Ammon's horn (tissue), 1 donor: ENCODE data around the gene MTM1.

ENCODE experiments used
- DNase-seq: peaks from one replicate; pipeline ENCODE4 v3.0.0-alpha.2; 2016; ENCODE audit warnings: low spot score

Gene MTM1

DNA sequence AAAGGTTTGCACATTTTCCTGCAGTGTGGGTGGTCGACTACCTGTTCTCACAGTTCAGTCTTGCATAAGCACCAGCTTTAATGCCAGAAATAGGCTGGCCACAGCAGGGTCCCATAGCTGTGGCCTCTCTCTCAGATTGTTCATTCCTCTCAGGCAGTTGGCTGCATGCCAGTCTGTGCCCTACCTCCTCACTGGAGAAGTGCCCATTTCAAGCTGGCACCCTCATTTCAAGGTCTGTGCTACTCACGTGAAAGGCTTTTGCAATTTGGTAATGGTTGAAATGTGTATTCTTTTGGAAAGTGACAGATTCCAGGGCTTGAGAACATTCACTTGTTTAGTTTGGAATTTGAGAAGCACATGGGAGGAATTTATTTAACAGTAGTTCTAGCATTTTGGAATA is 95.9 kb downstream of the MTM1 start:
- DNase-seq, result peak; percentile 23

DNA sequence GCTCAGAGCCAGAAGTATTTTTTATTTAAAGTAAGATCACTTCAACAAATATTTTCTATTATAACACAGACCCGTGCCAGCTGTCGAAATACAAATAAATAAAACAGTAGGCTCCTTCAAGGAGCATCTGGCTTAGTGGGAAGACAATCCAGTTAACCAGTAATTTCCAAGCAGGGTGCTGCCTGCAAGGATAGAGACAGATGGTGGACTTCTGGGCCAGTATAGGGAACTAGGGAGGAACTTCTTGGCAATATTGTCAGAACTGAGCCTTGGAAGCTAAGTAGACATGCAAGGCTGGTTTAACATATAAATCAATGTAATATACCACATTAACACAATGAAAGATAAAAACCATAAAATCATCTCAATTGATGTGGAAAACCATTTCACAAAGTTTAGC is 107.8 kb downstream of the MTM1 start:
- no peak for DNase-seq

DNA sequence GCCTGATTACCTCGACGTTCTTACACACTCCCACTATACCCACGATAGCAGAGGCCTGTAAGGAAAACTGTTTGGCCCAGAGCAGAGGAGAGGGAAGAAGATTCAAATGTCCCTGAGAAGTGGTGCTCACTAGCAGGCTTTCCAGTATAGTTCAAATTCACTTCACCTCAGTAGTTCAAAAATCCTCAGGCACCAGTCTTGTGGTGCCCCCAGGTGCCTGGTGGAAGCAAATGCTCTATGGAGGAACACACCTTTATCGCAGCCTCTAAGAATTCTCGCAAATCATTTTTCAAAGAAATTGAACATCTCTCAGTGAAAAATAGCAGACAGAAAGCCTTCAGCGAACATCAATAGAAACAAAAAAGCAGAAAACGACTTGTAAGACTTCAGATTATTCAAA is 112.6 kb downstream of the MTM1 start:
- no peak for DNase-seq

DNA sequence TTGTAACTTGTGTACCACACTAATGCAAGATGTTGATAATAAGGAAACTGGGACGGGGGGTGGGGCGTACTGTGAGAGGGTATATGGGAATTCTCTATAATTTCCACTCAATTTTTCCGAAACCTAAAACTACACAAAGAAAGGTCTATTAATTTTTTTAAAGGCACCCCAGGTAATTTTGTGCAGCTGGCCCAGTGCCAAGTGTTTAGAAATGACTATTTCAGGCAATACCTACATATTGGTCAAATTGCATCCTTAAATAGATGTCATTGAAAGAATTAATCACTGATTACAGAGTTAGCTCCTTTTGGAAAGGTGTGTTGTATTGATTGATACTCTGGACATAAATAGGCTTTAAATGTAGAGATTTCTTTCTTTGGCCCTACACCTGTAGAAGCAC is 114.7 kb downstream of the MTM1 start:
- DNase-seq, result no peak

DNA sequence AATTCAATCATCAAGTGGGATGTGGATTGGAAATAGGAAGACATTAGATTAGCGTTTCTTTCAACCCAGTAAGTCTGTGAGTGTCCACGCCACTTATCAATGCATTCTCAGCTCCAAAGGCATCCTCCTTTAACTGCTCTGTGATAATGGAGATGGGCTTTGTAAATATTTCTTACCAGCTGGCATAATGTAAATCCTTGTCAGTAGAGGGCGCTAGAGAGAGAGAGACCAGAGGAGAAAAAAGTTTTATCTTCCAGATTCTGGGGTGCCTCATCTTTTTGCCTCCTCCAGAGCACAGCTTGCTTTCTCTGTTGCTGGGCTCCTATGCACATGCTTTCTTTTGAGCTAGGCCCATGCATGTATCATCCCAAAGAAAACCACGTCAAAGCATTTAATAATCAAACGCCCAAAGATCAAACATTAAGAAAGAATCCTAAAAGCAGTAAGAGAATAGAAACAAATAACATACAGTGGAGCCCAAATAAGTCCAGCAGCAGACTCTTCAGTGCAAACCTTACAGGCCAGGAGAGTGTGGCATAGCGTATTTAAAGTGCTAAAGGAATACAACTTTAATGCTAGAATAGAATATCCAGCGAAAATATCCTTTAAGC is 115.2 kb downstream of the MTM1 start:
- DNase-seq, result no peak

DNA sequence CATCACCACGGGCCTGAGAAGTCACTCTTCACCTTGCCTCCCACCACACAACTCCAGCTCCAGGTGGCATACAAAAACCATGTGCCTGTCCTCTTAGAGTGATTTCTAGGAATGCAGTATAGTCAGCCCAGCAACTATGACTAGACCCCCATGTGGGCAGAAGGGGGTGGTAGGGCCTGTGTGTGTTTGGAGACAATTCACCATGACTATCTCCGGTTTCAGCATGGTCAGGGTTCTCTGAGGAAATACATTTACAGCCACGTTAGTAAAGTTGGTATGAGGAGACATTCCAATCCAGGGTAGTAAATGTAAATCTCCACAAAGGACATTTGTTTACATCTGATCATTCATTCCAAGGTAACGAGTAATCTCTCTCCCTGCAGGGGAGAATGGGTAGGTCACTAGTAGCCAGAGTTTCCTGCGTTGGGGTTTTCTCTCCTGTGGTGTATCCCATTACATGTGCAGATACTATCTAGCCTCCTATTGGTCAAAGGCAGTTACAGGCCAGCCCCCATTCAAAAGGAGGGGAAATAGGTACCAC is 120.6 kb downstream of the MTM1 start:
- no peak for DNase-seq

DNA sequence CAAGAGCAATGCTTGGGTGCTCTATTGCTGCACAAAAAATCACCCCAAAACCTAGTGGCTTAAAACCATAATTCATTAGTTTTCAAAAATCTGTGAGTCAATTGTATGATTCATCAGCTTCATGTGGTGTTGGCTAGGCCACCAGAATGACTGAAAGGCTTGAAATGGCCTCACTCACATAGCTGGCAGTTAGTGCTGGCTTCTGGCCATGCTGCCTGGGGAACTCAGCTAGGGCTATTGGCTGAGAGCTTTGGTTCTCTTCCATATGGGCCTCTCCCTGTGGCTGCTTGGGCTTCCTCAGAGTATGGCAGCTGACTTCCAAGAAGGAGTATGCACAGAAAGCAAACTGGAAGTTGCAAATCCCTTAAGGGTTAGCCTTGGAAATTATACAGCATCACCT is 121.7 kb downstream of the MTM1 start:
- DNase-seq, result no peak

DNA sequence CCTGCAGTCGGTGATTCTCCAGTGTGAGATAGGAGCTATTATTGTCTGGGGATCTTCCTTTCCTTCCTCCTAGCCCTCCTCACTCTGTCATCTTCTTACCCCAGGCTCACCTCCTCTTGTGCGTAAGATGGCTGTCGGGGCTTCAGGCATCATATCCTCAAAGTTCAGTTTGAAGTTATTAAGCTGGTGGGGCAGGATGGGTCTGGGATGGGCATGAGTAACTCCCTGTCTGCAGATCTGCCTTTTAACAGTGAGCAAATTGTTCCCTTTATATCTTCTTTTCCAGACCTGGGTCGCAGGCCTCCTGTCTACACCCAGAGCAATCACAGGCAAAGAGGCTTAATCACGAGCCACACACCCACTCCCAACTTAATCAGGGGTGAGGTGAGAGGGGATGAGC is 123.9 kb downstream of the MTM1 start:
- DNase-seq, result no peak

DNA sequence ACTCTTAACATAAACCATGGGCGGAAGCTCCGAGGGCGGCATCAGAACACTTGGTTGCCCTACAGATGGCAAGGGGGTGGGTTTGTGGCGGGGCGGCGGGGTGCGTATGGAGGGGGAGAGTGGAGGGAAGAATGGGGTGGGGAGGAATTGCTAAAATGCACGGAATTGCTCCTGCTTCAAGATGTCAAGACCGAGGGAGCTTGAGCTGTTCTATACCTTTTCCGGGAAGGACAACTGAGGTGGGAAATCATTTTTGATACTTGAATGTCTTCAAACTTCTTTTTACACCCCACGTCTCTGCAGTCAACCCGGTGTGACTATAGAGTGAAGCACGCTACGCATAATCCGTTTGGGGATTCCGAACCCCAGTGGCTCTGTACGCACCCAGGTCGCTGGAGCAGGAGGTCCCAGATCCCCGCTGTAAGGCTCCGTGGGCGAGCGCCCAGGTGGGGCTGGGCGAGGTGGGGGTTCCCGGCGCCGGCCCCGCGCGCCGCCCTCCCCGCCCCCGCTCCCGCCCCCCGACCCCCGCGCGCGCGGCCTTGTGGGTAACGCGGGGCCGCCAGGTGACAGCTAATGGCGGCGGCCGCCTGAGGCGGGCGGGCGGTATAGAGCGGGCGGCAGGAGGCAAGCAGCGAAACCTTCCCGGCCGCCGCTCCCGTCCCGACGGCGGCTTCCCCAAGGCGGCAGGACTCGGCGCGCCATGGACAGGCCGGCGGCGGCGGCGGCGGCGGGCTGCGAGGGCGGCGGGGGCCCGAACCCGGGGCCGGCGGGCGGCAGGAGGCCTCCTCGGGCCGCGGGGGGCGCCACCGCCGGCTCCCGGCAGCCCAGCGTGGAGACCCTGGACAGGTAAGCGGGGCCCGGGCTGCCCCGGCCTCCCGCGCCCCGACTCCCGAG is 124.7 kb downstream of the MTM1 start, which contains the start of gene MTMR1:
Gene MTMR1 (plus strand): TSS at position 566 of the 894 bp plus-strand sequence. CDS start 135 bp downstream, at position 701.
- DNase-seq, result no peak

DNA sequence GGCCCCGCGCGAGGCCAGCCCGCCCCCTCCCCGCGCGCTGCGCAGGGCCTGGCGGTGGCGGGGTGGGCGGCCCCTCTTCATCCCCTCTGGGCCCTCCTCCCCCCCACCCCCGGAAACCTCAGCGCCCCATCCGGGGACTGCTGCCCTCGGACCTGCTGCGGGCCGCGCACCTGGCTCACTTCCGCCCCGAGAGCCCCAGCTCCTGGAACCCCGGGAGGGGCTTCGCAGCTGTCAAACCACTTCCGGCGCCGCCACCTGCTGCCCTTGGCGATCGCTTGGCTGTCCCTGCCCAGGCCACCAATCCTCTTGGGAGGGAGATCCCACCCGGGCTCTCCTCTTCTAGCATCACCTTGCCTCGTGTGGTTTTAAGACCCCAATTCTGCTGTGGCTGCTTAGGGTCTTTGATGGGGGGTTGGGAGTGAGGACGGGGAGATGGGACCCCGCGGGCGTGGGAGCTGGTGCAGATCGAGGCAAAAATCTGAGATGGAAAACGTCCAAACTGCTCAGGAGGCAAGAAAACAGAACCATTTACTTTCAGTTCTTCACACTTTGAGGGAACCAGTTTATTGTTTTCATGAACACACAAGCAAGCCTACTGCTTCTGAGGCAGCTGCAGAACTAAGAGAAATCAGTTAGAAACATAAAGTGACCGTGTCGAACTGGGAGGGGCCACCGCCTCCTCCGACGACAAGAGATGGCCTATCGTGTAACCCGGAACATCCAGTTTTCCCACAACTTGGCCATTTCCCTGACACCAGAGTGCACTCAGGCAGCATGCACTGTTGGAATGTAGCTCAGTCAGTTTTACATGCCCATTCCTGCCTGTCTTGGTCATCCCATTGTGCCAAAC is 125.5 kb downstream of the MTM1 start:
- no peak for DNase-seq

DNA sequence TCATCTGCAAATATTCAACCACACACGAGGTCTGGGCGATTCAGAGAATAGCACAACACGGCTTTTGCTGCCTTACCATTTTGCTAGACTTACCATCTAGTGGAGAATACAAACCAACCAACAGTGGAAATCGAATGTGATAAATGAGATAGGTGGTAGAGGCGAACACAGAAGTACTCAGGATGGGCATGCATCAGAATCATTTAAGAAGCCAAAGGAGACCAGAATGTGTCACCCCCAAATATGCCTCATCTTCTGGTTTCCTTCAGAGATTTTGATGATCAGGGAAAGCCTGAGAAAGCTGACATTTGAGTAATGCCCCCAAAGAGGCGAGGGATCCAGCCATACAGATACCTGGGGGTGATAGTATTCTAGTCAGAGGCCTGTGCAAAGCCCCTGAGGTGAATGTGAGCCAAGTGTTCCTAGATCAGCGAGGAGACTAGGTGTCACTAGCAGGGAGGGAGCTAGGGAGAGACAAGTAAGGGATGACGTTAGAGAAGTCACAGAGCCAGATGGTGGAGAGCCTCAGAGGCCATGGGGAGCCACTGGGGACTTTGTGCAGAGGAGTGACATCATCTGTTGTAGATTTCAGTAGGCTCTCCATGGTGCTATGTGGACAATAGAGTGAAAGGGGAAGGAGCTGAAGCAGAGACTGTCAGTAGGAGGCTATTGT is 126.5 kb downstream of the MTM1 start:
- no peak for DNase-seq

DNA sequence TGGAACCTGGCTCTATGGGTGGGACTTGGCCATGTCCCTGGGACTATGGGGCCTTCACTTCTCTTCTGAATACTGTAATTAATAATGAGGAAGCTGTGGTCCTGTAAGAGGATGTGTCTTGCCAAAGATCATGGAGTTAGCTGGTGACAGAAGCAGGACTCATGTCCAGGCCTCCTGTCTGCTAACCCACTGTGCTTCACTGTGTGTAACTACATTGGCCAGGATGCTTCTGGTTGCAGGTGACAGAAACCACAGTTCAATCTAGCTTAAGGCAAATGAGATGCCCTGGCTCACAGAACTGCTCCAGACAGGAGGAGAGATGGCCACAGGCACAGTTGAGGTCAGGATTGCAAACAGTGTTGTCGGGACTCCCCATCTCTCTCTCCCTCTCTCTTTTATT is 127.9 kb downstream of the MTM1 start:
- no peak for DNase-seq

DNA sequence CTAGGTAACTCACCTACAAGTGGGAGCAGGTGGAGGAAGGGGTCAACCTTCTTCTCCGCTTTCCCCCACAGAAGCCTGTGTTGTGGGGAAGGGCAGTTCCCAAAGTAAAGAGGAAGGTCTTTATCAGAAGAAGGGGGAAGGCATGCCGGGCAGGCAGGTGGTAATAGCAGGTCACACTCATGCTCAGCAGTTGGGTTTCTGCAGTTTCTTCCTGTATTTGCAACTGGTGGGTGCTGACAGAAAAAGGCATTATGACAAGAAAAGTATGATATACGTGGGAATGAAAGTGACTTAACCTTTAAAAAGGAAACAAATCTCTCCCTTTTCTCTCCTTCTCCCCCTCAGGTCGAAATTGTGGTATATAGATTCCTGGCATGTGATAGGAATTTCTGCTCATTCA is 128.4 kb downstream of the MTM1 start:
- DNase-seq, result no peak

DNA sequence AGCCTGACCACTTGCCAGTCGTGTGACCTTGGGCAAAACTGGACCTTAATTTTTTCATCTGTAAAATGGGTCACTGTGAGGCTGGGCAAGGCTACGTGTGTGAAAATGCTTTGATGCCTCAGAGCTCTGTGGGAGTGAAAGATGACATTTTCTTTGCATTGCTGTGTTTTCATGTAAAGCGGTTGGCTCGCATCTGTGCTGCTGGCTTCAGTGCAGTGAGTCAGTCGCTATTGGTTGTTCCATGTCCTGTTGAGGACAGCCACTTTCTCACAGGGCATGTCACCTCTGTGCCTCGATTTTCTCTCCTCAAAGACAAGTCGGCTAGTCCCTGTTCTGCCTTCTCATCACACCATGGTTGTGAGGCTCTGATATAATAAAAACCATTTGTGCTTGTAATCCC is 129.2 kb downstream of the MTM1 start:
- DNase-seq, result no peak

DNA sequence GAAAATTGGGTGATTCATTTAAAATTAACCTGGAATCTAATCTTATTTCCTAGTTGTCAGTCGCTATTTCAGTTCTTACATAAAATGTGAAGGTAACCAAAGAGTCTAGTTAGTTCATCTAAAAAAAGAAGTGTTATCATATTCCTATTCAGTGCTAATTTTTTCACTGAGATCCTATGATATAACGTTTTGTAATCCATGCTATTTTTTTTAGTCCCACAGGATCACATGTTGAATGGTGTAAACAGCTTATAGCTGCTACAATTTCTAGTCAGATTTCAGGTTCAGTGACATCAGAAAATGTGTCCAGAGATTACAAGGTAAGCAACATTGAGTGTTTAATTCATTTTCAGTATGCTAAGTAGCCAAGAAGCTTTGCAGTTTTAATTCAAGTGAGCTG is 130.6 kb downstream of the MTM1 start:
- DNase-seq, result no peak

DNA sequence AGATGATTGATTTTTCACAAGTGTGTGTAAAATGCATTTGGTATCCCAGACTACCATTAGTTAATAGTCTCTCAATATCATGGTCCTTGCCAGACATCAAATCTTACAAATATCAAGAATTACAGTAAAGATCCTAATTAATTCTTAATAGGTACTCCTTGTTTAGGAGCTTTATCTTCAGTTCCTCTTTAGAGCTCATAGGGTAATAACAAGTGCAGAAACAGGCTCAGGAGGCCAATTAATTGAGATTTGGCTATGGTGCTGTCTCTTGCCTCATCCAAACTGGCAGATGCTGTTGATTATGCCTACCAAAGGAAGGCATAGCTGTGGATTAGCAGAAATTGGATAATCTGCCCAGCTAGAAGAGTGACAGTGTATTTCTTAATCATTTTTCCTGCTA is 131.7 kb downstream of the MTM1 start:
- no peak for DNase-seq

DNA sequence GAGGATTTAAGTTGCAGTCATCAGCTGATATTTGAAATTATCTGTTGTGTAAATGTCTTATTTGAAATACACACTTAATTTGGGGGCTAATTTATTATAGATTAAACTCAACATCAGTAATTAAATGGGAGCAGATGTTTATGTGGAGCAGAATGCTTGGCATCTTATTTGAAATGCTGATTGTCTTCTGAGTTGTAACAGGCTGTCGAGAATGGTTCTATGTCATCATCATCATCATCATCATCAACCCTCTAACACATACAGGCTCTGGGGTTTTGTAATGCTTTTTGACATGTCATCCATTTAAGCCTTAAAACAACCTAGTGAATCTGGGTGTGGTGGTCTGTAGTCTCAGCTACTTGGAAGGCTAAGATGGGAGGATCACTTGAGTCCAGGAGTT is 133.0 kb downstream of the MTM1 start:
- DNase-seq, result no peak

DNA sequence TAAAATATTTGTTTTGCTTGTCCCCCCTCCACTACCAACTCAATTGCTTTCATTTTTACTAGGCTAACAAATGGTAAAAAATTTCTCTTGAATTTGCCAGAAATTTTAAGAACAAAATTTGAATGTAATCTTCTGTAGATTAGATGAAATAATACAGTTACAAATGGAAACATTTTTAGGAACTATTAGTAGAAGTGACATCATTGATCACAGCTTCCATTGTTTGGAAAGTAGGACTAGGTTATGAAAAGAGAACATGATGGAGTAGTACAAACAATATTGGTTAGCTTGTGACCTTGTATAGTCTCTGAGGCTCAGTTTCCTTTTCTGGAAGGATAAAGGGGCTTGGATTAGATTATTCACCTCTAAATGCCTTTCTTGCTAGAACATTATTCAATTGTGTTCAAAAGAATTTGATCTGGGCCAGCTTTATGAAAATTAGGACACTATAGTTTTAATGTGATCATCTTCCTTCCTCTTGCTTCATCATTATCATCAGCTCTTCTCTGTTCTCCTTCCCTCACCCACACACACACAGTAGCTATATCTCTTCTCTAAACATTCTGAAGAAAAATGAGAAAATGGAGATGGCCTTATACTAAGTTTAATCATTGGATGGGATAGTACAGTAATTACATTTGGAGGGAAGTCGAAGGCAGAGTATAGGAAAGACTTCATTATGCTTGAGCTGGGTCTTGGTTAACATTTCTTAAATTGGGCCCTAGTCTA is 134.7 kb downstream of the MTM1 start:
- DNase-seq, result no peak

DNA sequence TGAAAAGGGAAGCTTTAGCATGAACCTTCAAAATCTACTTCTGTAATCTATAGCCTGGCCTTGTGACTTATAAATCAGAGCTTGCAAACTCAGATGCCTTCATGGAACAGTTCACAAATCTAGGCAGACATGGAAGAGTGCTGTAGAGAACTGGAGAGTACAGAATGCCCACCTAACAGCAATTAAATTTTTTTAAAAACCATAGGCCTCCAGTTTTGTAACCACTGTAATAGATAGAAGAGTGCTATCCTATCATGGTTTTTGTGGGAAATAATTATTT is 135.2 kb downstream of the MTM1 start:
- no peak for DNase-seq

DNA sequence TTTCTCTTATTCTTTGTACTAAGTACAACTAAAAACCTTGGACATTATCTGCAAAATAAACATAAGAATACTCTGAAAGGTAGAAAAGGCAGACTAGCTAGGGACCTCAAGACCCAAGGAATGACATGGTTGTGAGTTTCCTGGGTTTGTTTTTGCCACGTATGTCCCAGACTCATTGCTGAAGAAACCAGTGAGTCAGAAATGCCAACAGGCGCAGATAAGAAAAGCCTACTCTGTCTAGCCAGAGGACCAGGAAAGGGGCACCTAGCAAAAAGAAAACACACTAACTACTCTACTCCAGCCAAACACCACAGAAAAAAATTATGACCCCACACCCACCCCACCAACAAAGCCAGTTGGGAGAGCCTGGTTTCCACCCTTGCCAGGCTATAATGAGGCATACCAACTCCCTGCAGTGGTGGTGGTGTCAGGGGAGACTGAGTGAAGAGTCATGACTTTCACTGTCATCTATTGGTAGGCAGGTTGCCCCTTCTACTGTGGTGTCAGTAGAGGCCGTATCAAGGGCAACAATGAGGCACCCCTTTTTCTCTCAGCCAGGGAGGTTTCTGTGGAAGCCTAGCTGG is 135.7 kb downstream of the MTM1 start:
- DNase-seq, result no peak

DNA sequence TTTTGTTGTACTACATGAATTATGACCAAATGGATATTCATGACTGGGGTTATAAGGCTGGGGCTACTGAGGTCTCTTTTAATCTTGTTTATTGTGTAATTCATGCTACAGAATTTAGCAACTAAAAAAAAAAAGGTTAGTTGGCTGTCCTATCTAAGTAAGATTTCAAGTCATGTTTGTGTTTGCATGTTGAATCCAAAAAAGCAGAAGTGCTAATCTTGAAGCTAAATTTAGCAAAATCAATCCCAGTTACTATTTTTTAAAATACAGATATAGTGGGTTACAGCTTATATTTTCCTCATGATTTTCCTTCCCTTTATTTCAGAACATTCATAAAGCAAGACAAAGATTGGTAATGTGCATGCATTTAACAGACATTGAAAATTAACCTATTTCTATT is 144.2 kb downstream of the MTM1 start:
- no peak for DNase-seq
